ENCODE results near the gene BAIAP2L1.

Gene BAIAP2L1

DNA sequence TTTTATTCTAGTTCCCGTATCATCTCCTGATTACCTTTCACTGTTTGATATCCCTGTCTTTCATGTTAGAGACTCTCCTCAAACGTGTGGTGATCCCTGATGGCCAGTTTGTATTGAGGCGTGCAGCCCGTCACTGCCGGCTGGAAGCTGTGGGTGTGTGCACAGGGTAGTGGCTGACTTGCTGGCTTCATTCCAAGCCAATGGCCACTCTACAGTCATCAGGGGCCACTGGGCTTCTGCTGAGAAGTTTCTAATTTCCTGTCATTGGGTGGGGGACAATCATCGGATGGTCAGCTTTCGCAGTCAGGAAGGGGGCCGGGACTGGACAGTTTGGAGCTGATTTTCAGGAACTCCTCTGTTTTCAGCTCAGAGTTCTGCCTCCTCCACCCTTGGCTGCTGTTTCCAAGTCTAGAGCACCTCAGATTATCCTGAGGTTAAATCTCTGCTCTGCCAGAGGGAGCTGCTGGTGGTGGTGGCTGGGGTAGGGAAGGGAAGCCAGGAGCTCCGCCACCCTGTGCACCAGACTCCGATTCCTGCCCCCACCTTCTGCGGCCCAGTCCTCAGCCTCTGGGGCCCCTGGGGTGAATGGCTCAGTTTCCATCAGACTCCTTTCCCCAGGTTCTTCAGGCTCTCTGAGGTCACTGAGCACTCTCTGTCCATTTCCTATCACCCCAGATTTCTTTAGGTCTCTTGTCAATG, 34.9 kb downstream of the BAIAP2L1 start:
- DNase-seq (ENCODE audit: low read depth) = no peak
- H3K4me3 ChIP-seq (ENCODE audit: low read depth, low read length) = no peak overlapping the region
- TF ChIP-seq, protein P1, sequence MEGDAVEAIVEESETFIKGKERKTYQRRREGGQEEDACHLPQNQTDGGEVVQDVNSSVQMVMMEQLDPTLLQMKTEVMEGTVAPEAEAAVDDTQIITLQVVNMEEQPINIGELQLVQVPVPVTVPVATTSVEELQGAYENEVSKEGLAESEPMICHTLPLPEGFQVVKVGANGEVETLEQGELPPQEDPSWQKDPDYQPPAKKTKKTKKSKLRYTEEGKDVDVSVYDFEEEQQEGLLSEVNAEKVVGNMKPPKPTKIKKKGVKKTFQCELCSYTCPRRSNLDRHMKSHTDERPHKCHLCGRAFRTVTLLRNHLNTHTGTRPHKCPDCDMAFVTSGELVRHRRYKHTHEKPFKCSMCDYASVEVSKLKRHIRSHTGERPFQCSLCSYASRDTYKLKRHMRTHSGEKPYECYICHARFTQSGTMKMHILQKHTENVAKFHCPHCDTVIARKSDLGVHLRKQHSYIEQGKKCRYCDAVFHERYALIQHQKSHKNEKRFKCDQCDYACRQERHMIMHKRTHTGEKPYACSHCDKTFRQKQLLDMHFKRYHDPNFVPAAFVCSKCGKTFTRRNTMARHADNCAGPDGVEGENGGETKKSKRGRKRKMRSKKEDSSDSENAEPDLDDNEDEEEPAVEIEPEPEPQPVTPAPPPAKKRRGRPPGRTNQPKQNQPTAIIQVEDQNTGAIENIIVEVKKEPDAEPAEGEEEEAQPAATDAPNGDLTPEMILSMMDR (IDR thresholded peaks at IDR 0.05; ENCODE audit: control insufficient read depth, extremely low read depth, insufficient read depth) = no peak

GRCh38 chr7:98364220-98364619, 36.7 kb downstream of the BAIAP2L1 start:
- no peak overlapping the region for H3K4me3 ChIP-seq (ENCODE audit: low read depth, low read length)
- DNase-seq (ENCODE audit: low read depth) = no peak
- TF ChIP-seq, protein P1 (IDR thresholded peaks at IDR 0.05; ENCODE audit: control insufficient read depth, extremely low read depth, insufficient read depth) = no peak

DNA sequence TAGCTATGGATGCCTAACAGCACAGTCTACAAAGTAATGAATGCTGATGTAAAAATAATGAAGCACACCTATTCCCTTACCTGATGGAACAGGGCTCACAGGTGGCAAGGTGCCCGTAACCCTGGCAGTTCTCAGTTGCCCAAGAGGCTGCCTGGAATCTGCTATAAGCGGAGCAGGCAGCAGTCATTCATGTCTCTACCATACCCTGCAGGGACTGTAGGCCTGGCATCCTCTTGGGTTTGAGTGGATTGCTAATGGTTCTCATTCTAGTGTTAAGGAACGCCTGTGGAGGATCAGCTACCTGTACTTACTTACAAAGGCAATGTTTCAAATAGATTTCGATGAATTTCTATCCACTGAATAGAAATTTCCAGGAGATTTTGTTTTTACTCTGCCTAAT, 38.4 kb downstream of the BAIAP2L1 start:
- TF ChIP-seq, protein P1 (IDR thresholded peaks at IDR 0.05; ENCODE audit: control insufficient read depth, extremely low read depth, insufficient read depth) = no peak
- DNase-seq (ENCODE audit: low read depth) = no peak
- no peak overlapping the region for H3K4me3 ChIP-seq (ENCODE audit: low read depth, low read length)

DNA sequence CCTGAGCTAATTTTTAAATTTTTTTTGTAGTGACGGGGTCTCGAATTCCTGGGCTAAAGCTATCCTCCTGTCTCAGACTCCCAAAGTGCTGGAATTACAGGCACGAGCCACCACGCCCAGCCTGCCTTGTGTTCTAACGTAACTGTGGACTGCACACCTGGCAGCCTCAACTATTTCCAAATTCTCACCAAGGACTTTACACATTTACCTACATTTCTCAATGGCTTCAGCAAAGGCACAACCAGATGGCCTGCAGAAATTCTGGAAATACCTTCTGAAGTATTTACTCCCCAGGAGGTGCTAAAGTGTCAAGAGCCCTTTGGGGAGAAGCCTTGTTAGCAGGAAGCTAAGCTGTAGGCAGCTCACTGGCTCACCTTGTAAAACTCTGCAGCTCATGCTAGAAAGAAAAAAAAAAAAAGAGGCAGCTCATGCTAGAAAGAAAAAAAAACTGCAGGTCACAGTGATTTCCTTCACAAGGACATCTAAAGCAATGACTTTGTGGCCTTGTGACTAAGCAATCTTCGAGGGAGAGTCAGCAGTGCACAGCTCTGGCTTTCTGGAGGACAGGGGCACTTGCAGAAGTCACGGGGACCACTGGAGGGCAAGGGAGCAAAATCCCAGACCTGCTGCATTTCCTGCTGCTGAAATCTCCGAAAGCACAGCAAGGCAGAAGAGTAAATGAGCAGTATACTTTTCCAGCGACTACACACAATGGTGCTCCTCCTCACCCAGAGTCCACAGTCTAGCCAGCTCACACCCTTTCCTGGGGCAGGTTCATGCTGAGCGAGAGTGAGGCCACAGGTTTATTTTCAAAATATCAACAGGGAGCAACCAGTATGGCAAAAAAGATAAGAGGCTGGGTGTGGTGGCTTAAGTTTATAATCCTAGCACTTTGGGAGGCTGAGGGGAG, 40.4 kb downstream of the BAIAP2L1 start:
- DNase-seq (ENCODE audit: low read depth) = no peak
- TF ChIP-seq, protein P1 (IDR thresholded peaks at IDR 0.05; ENCODE audit: control insufficient read depth, extremely low read depth, insufficient read depth) = no peak

GRCh38 chr7:98359395-98359794, 41.5 kb downstream of the BAIAP2L1 start:
- TF ChIP-seq, protein P1 (IDR thresholded peaks at IDR 0.05; ENCODE audit: control insufficient read depth, extremely low read depth, insufficient read depth) = no peak
- H3K4me3 ChIP-seq (ENCODE audit: low read depth, low read length) = no peak overlapping the region
- DNase-seq (ENCODE audit: low read depth) = no peak

More for the DNA sequence above, 40.4 kb downstream of the BAIAP2L1 start:
- no peak overlapping the region for H3K4me3 ChIP-seq (ENCODE audit: low read depth, low read length)

- H3K4me3 ChIP-seq (ENCODE audit: low read depth, low read length) = no peak overlapping the region
- DNase-seq (ENCODE audit: low read depth) = no peak
- TF ChIP-seq, protein P1 (IDR thresholded peaks at IDR 0.05; ENCODE audit: control insufficient read depth, extremely low read depth, insufficient read depth) = no peak
Measured at GRCh38 chr7:98358706-98359105, 42.2 kb downstream of the BAIAP2L1 start.

Measured in LNCaP clone FGC (cell line).